SKM-1 (cell line): ENCODE results near the gene TTC7B.

Experiments
- DNase-seq: peaks from one replicate; lab custom pipeline; 2025; ENCODE audit not compliant: unreplicated experiment; lab: John Stamatoyannopoulos, UW

The TTC7B gene

GRCh38 chr14:90652626-90653025, 163.6 kb downstream of the TTC7B start:
- DNase-seq: no peak

- DNase-seq: no peak
Observed at GRCh38 chr14:90651976-90652560, 164.2 kb downstream of the TTC7B start.

GRCh38 chr14:90651271-90651804, 164.9 kb downstream of the TTC7B start:
- no peak for DNase-seq

- DNase-seq: no peak
Observed at GRCh38 chr14:90649557-90650135, 166.6 kb downstream of the TTC7B start.

- no peak for DNase-seq
Observed at GRCh38 chr14:90649083-90649482, 167.1 kb downstream of the TTC7B start.

DNA sequence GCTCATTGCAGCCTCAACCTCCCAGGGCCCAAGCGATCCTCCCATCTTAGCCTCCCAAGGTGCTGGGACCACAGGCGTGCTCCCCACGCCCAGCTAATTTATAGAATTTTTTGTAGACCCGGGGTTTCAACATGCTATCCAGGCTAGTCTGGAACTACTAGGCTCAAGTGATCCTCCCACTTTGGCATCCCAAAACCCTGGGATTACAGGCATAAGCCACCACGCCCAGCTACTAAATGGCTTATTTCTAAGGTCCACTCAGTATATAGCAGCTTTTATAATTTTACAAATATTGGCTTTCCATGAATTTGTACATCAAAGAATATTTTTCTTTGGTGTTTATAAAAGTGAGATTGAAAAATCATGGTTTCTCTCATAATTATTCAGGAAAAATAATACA, 167.8 kb downstream of the TTC7B start:
- no peak for DNase-seq

DNA sequence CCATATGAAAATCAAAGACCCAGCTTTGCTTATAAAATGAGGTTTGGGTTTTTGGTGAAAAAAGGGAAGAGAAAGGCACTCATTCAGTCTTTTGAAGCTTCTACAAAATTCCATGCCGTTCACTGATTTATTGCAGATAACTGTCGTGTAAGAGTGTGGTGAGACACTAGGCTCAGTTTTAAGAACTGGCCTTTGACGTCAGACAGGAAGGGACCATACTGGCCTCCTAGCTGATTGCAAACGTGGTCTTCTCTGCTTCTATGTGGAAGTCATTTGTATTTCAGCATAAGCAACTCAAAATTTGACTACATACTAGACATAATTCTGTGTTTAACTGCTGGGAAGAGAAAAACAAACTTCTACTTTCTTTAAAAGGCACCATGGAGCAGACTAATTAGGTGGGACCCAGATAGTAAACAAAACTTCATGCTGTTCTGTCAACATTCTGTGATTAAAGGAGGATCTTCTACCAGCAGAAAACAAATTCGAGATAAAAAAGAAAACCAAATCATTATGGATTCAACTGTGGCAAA, 168.7 kb downstream of the TTC7B start:
- no peak for DNase-seq

DNA sequence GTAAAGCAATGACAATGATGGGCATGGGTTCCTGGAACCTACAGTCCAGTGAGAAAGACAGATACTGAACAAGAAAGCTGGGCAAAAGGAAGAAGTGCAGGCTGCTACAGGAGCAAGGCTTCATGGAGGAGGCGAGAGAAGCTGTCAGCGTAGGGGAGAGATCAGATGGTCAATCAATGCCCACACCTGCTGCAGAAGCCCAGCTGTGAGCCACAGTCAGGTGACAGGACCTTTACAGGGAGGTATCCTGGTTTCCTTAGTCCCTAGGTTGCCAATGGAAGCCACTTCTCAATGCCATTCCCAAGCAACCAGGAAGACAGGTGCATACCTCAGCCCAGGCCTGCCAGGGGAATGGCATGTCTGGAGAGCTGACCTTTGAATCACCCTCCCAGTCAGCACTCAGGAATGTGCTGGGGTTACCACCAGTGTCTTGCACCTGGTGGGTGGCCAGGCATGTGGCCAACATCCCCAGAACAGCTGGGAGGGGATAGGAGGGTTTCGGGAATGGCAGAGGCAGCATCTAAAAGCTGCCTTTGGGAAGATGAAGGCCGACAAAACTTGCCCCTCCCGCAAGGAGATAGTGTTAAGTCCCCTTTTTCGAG, 170.3 kb downstream of the TTC7B start:
- no peak for DNase-seq

DNA sequence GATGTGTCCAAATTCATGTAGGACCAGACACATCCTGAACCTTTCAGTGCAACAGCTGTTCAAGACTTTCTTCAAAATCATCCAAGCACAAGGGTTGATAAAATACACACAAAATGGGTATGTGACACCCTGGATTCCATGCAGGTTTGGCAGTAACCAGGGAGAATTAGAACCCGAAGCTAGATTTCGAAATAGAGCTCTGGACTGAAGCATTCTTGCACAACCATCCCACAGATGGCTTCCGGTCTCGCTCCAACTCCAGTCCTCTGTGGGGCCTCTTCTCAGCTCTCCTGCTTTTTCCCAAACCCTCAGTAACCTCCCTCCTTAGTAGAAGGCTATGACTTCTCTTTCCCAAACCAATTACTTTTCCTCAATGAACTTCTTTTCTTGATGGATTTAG, 171.3 kb downstream of the TTC7B start:
- DNase-seq: peak; percentile 59

DNA sequence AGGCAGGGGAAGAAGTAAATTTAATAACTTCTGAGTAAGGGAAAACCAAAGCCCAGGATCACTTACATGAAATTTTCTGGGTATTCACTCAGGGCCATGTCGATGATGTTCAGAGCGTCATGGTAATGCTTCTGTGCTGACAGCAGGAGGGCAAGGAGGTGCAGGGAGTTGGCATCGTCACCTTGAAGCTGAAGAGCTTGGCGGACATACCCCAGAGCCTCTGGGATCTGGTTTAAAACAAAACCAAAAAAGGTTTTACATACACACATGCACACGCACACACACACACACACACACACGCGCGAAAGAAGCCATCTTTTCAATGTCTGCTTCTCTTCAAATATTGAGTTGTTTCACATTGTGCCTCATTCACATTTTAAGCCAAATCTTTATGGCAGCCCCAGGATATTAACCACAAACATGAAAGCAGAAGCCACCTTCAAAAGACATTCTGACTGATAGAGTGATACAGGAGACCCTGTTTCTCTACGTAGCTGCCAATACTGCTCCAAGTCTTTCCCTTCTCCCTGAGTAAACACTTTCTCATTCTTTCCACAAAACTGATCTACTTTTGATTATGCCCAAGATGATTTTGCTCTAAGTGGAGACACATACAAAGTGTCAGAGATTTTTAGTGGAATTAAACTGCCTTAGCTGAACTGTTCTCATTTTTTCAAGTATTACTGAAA, 172.1 kb downstream of the TTC7B start:
- DNase-seq: no peak

- DNase-seq: no peak
Observed at GRCh38 chr14:90642244-90642717, 173.9 kb downstream of the TTC7B start.

- no peak for DNase-seq
Observed at GRCh38 chr14:90641615-90642243, 174.5 kb downstream of the TTC7B start.

DNA sequence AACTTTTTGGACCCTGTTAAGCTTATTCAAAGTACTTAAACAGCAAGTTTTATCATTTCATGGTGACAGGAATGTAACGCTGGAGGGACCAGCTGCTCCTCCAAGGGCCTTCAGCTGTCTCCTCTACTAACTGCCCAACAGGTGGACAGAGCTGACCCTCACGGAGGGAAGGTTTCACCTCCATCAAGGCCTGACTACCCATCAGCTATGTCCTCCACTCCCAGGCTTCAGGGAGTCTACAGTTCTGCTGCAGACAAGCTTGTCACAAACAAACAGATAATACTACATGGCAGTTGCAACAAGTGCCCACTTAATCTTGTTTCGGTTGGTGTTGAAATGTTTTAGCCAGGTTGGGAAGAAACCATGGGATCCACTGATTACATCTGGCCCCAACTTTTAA, 175.1 kb downstream of the TTC7B start:
- no peak for DNase-seq

- no peak for DNase-seq
Observed at GRCh38 chr14:90639641-90640040, 176.6 kb downstream of the TTC7B start.

GRCh38 chr14:90632871-90633270, 183.4 kb downstream of the TTC7B start:
- DNase-seq: no peak

- no peak for DNase-seq
Observed at GRCh38 chr14:90632451-90632850, 183.8 kb downstream of the TTC7B start.

DNA sequence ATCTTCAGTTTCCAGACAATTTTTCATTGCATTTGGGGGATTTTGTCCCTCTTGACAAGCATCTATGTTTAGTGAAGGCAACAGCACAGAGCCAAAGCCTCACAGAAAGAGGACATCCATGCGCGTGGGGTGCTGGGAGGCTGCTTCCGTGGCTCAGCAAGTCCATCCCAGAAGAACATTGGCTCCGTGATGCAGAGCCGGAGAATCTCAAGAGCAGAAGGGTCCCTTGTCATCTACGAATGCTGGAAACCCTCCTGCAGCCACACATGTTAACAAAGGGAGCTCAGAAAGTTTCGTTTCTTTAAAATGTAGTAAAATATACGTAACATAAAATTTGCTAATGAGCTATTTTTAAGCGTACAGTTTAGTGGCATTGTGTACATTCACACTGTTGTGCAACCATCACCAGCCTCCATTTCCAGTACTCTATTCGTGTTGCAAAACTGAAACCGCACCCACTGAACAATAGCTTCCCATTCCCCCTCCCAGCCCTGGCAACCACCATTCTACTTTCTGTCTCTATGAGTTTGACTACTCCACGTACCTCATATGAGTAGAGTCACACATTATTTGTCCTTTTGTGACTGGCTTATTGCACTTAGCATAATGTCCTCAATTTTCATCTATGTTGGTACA, 185.9 kb downstream of the TTC7B start:
- peak; percentile 56 for DNase-seq

- no peak for DNase-seq
Observed at GRCh38 chr14:90629471-90629870, 186.8 kb downstream of the TTC7B start.

DNA sequence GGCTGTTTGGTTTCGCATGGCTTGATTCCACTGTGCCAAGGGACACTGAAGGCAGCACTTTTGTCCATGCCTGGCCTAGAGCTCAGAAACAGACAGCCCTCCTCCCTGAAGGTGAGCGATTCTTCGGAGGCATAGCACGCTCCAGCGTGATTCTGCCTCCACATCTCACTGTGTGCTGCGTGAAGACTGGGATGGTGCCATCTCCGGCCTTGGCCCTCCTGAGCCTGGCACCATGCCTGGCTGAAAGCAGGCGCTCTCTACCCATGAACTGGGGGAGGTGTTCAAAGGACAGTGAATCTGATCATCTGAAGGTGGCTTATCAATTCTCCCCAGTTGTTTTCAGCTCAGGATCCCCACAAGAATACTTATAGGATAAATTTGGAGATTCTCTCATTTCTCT, 187.4 kb downstream of the TTC7B start:
- no peak for DNase-seq

- DNase-seq: no peak
Observed at GRCh38 chr14:90627478-90627877, 188.8 kb downstream of the TTC7B start.

DNA sequence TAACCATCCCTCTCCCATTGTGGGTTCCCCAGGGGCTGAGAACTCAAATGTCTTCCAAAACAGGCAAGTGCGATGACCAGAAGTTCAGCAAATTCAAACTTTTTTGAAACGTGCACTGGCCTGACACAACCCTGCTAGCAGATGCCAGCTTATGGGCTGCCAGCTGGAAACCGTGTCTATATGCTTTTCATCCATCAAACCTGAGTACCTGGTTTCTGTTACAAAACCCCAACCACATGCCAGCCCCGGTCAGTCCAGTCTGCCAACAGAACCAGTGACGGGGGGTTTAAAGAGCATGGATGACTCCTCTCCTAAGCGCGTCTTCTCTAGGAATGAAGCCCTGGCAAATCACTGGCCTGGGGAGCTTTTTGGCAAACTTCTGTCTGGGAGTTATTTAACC, 189.7 kb downstream of the TTC7B start:
- no peak for DNase-seq
